Calu3 (cell line): Measurements from ENCODE around the gene PDE4B. TPM values are rescaled to one million over a fixed set of nuclear protein-coding genes. Genes with fewer than 3 reads are reported as not detected.

Source experiments
- BruUV-seq: library from RNA; stranded (reverse); fragments of 400-500 nt; replicated peaks from 2 replicates; lab custom pipeline; 2021; lab: Mats Ljungman, UMichigan
- CTCF ChIA-PET: fragments of 300-600 bp; sonication (Branson Sonifier 250); formaldehyde crosslinking; loops from one replicate; lab custom pipeline; 2022; ENCODE audit warnings: antibody characterized with exemption; lab: Charles Lee
- DNase-seq: peaks from one replicate; pipeline ENCODE4 v3.0.0; 2022
- H3K27ac Mint-ChIP-seq: one replicate; pipeline ENCODE4 v1.8.0; 2022; ENCODE audit warnings: mixed read lengths; ENCODE audit not compliant: unreplicated experiment
- H3K27me3 Mint-ChIP-seq: one replicate; pipeline ENCODE4 v1.8.0; 2022; ENCODE audit warnings: mixed read lengths; ENCODE audit not compliant: unreplicated experiment
- H3K36me3 Mint-ChIP-seq: one replicate; pipeline ENCODE4 v1.8.0; 2022; ENCODE audit warnings: mild to moderate bottlenecking, moderate library complexity, mixed read lengths; ENCODE audit not compliant: insufficient read depth, unreplicated experiment
- H3K4me1 Mint-ChIP-seq: one replicate; pipeline ENCODE4 v1.8.0; 2022; ENCODE audit warnings: mild to moderate bottlenecking, low read depth, mixed read lengths; ENCODE audit not compliant: unreplicated experiment
- H3K4me3 Mint-ChIP-seq: one replicate; pipeline ENCODE4 v1.8.0; 2022; ENCODE audit warnings: mild to moderate bottlenecking, low read depth, moderate library complexity, mixed read lengths; ENCODE audit not compliant: unreplicated experiment
- H3K9me3 Mint-ChIP-seq: one replicate; pipeline ENCODE4 v1.8.0; 2022; ENCODE audit warnings: low read depth, mixed read lengths; ENCODE audit not compliant: unreplicated experiment
- intact Hi-C: fragments of 100-400 bp; cut with micrococcal nuclease; formaldehyde crosslinking; loops from one replicate; pipeline ENCODE4 v1.10.0; 2022; ENCODE audit not compliant: unreplicated experiment
- total RNA-seq: library from RNA; stranded (reverse); gene quantifications from 2 replicates; pipeline ENCODE4 v1.2.3, GENCODE V29; 2022
- TF ChIP-seq, protein P1 (sequence below): fragments of 200-600 bp; IDR thresholded peaks from one replicate; pipeline ENCODE4 v1.8.0; 2022; ENCODE audit warnings: antibody characterized with exemption; ENCODE audit not compliant: unreplicated experiment

Gene PDE4B
- total RNA-seq, 1 experiment from 2014 or later = 2.9 TPM

DNA sequence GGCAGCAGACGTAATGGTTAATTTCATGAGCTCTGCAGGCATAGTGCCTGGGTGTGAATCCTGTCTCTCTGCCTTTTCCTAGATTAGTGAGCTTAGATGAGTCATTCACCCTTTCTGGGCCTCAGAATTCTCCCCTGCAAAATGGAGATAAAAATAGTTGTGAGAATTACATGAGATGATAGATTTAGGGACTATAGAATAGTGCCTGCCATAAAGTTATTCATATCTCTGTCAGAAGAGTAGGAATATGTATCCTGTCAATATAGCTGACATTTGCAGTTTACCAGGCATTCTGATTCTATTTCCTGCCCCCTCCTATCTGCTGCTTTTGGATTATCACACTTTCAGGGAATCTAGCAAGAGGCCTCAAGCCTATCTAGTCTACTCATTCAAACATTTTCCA is 112.0 kb downstream of the PDE4B start:
- H3K27ac Mint-ChIP-seq = no peak overlapping the region
- no peak for DNase-seq
- intact Hi-C loops = no loop called here
- no peaks in the 10 kb centered on the region for H3K4me1 Mint-ChIP-seq
- no peaks in the 10 kb centered on the region for H3K36me3 Mint-ChIP-seq
- CTCF ChIA-PET = no interaction called here
- H3K4me3 Mint-ChIP-seq = no peak overlapping the region
- BruUV-seq = no TSS peak
- TF ChIP-seq, protein P1, sequence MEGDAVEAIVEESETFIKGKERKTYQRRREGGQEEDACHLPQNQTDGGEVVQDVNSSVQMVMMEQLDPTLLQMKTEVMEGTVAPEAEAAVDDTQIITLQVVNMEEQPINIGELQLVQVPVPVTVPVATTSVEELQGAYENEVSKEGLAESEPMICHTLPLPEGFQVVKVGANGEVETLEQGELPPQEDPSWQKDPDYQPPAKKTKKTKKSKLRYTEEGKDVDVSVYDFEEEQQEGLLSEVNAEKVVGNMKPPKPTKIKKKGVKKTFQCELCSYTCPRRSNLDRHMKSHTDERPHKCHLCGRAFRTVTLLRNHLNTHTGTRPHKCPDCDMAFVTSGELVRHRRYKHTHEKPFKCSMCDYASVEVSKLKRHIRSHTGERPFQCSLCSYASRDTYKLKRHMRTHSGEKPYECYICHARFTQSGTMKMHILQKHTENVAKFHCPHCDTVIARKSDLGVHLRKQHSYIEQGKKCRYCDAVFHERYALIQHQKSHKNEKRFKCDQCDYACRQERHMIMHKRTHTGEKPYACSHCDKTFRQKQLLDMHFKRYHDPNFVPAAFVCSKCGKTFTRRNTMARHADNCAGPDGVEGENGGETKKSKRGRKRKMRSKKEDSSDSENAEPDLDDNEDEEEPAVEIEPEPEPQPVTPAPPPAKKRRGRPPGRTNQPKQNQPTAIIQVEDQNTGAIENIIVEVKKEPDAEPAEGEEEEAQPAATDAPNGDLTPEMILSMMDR = no peak
- H3K9me3 Mint-ChIP-seq = no peaks in the 10 kb centered on the region
- H3K27me3 Mint-ChIP-seq = no peaks in the 10 kb centered on the region

GRCh38 chr1:65910432-65910831 is 117.7 kb downstream of the PDE4B start:
- Mint-ChIP-seq H3K9me3 (no peaks in the 10 kb centered on the region), H3K4me3 (no peak overlapping the region), H3K4me1 (no peaks in the 10 kb centered on the region), H3K36me3 (no peaks in the 10 kb centered on the region), H3K27ac (no peak overlapping the region), H3K27me3 (no peaks in the 10 kb centered on the region)
- TF ChIP-seq, protein P1 = no peak
- BruUV-seq = no TSS peak
- intact Hi-C loops = no loop called here
- CTCF ChIA-PET = no interaction called here
- DNase-seq = no peak

DNA sequence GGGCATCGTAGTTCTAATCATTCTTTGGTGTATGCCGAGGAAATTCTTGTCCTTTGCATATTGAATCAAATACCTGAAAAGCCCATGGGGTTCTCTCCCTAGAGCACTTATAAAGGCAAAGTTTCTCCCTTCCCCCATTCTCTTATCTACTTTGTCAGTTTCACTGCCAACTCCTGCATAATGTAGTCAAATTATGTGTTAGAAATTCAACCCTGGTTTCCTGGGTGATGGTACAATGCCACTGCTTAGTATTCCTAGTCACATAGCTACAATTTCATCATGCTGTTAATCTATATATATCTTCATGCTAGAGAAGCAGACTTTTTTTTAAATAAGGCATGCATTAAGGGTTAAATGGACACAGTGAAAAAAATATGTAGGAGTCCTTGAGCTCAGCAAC is 119.0 kb downstream of the PDE4B start:
- no peaks in the 10 kb centered on the region for H3K4me1 Mint-ChIP-seq
- H3K4me3 Mint-ChIP-seq = no peak overlapping the region
- H3K27ac Mint-ChIP-seq = no peak overlapping the region
- CTCF ChIA-PET = no interaction called here
- no peaks in the 10 kb centered on the region for H3K36me3 Mint-ChIP-seq
- intact Hi-C loops = no loop called here
- TF ChIP-seq, protein P1 = no peak
- no peak for DNase-seq
- H3K9me3 Mint-ChIP-seq = no peaks in the 10 kb centered on the region
- no peaks in the 10 kb centered on the region for H3K27me3 Mint-ChIP-seq
- no TSS peak for BruUV-seq

- CTCF ChIA-PET = no interaction called here
- no TSS peak for BruUV-seq
- Mint-ChIP-seq H3K27me3 (no peaks in the 10 kb centered on the region), H3K4me3 (no peak overlapping the region), H3K9me3 (no peaks in the 10 kb centered on the region), H3K4me1 (no peaks in the 10 kb centered on the region), H3K36me3 (no peaks in the 10 kb centered on the region), H3K27ac (no peak overlapping the region)
- intact Hi-C loops = no loop called here
- DNase-seq = no peak
- TF ChIP-seq, protein P1 = no peak
Measured at GRCh38 chr1:65918564-65918963, 125.9 kb downstream of the PDE4B start.
